RWPE1 (cell line): ENCODE measurements around the gene NHS.
"Not testable (repeated sequence)": the region's sequence is repeated elsewhere in the genome, so short reads cannot be mapped to it uniquely, and the experiment has no call there.

Experiments
- CTCF ChIA-PET: fragments of 350-600 bp; sonication (Branson Sonifier 250); formaldehyde crosslinking; extraction: SDS; loops from one replicate; lab custom pipeline; 2021; lab: Yijun Ruan, JAX
- POLR2A ChIA-PET: fragments of 400-600 bp; formaldehyde crosslinking; extraction: SDS; loops from one replicate; lab custom pipeline; 2020; ENCODE audit warnings: antibody characterized with exemption; ENCODE audit not compliant: low non-redundant PET; lab: Yijun Ruan, JAX
- DNase-seq: peaks from one replicate; pipeline ENCODE4 v3.0.0; 2012; ENCODE audit warnings: low spot score
- H3K27ac ChIP-seq: fragments of 450-650 bp; 2 replicates; pipeline ENCODE4 v1.5.1; 2017
- CTCF ChIP-seq: fragments of 450-650 bp; conservative IDR thresholded peaks from 2 replicates; pipeline ENCODE4 v1.5.1; 2017; ENCODE audit warnings: low read depth, mild to moderate bottlenecking

The NHS gene

GRCh38 chrX:17563515-17563914 is 188.5 kb downstream of the NHS start:
- no peak for DNase-seq
- POLR2A ChIA-PET: no interaction called here
- CTCF ChIA-PET: no interaction called here
- TF ChIP-seq CTCF: no peak
- H3K27ac ChIP-seq: no peak overlapping the region

- ChIA-PET POLR2A (no interaction called here), CTCF (no interaction called here)
- no peak overlapping the region for H3K27ac ChIP-seq
- TF ChIP-seq CTCF: no peak
- no peak for DNase-seq
Measured at GRCh38 chrX:17564689-17565409, 189.8 kb downstream of the NHS start.

- DNase-seq: no peak
- ChIA-PET POLR2A (no interaction called here), CTCF (no interaction called here)
- H3K27ac ChIP-seq: no peak overlapping the region
- TF ChIP-seq CTCF: no peak
Measured at GRCh38 chrX:17566740-17567139, 191.7 kb downstream of the NHS start.

- ChIA-PET CTCF (no interaction called here), POLR2A (no interaction called here)
- no peak for TF ChIP-seq CTCF
- H3K27ac ChIP-seq: no peak overlapping the region
- DNase-seq: no peak
Measured at GRCh38 chrX:17567187-17567586, 192.2 kb downstream of the NHS start.

GRCh38 chrX:17567821-17568220 is 192.8 kb downstream of the NHS start:
- no peak for TF ChIP-seq CTCF
- CTCF ChIA-PET: no interaction called here
- POLR2A ChIA-PET: no interaction called here
- H3K27ac ChIP-seq: no peak overlapping the region
- no peak for DNase-seq

GRCh38 chrX:17568804-17569203 is 193.8 kb downstream of the NHS start:
- CTCF ChIA-PET, DNase-seq, POLR2A ChIA-PET, H3K27ac ChIP-seq: not testable (repeated sequence)

GRCh38 chrX:17579026-17579425 is 204.0 kb downstream of the NHS start:
- DNase-seq: no peak
- ChIA-PET POLR2A (no interaction called here), CTCF (no interaction called here)
- TF ChIP-seq CTCF: no peak
- no peak overlapping the region for H3K27ac ChIP-seq
